Keratinocyte (primary cell): Measurements from ENCODE around the gene SF3A1.

Experiments
- CTCF ChIP-seq, 3 experiments: IDR thresholded peaks in 1 of 3; conservative IDR thresholded peaks in 1 of 3; optimal IDR thresholded peaks in 1 of 3; 2 replicates in 2 of 3; 3 replicates in 1 of 3; pipeline versions ENCODE3 to v1.5.1; 2011; ENCODE audit warnings: low read length in 3 of 3, mild to moderate bottlenecking in 3 of 3, moderate library complexity in 2 of 3, control low read depth in 1 of 3, inconsistent platforms in 1 of 3; ENCODE audit not compliant: insufficient read depth in 2 of 3; ENCODE audit errors: extremely low read depth in 1 of 3
- EZH2 ChIP-seq: IDR thresholded peaks from one replicate; pipeline ENCODE4 v1.6.1; 2012; ENCODE audit warnings: inconsistent platforms, mild to moderate bottlenecking, low read length, moderate library complexity

GRCh38 chr22:30293026-30293425 is 63.7 kb downstream of the SF3A1 start:
- TF ChIP-seq CTCF (optimal IDR thresholded peaks at IDR 0.05 in 1 of 3, IDR thresholded peaks at IDR 0.05 in 1 of 3, conservative IDR thresholded peaks at IDR 0.05 in 1 of 3; ENCODE audit: extremely low read depth in 1 of 3, insufficient read depth in 2 of 3, low read length in 3 of 3), result no peak
- TF ChIP-seq EZH2, result no peak
